ENCODE results near the gene ZEB1.

- no peak for TF ChIP-seq CTCF (IDR thresholded peaks at IDR 0.05)
- no peak for TF ChIP-seq EP300 (IDR thresholded peaks at IDR 0.05)
- no peak for TF ChIP-seq POLR2A (IDR thresholded peaks at IDR 0.05)
- TF ChIP-seq POLR2AphosphoS5 (IDR thresholded peaks at IDR 0.05): no peak
Observed at GRCh38 chr10:31578951-31579350, 259.9 kb downstream of the ZEB1 start.

Data from sigmoid colon (tissue), 4 donors.